HEK293 (cell line): ENCODE data around the gene TTC22.

ENCODE experiments used
- CTCF ChIA-PET: fragments of 350-600 bp; formaldehyde crosslinking; extraction: SDS; loops from one replicate; lab custom pipeline; 2021; ENCODE audit warnings: antibody characterized with exemption; lab: Yijun Ruan, JAX
- POLR2A ChIA-PET: fragments of 300-600 bp; formaldehyde crosslinking; extraction: SDS; loops from one replicate; lab custom pipeline; 2020; ENCODE audit warnings: antibody characterized with exemption, inconsistent platforms; lab: Yijun Ruan, JAX
- H3K27ac ChIP-seq: fragments of 200-500 bp; sonication (Bioruptor generic); 2 replicates; pipeline ENCODE4 v1.5.1; 2014; ENCODE audit warnings: low read depth, low read length, control low read depth, inconsistent platforms; ENCODE audit errors: extremely low read depth
- H3K36me3 ChIP-seq, 2 experiments: fragments of 200-500 bp in 1 of 2; sonication (Bioruptor generic) in 1 of 2; 1 replicate in 1 of 2; 2 replicates in 1 of 2; pipeline ENCODE4 v1.5.1; 2014 to 2017; ENCODE audit warnings: inconsistent platforms in 2 of 2, low read length in 2 of 2; ENCODE audit not compliant: control insufficient read depth in 2 of 2, insufficient read depth in 1 of 2
- H3K4me1 ChIP-seq: fragments of 200-500 bp; sonication (Bioruptor generic); 2 replicates; pipeline ENCODE4 v1.5.1; 2014; ENCODE audit warnings: mild to moderate bottlenecking, low read length, inconsistent platforms; ENCODE audit not compliant: control insufficient read depth, insufficient read depth
- H3K4me3 ChIP-seq: 2 replicates; pipeline ENCODE4 v1.5.1; 2011; ENCODE audit warnings: low read depth, mild to moderate bottlenecking, control low read depth, low read length, moderate library complexity
- H3K9me3 ChIP-seq: fragments of 200-500 bp; sonication (Bioruptor generic); 2 replicates; pipeline ENCODE4 v1.5.1; 2014; ENCODE audit warnings: low read depth, low read length, inconsistent platforms; ENCODE audit not compliant: control insufficient read depth, insufficient read depth
- GFI1B ChIP-seq: fragments of 450-650 bp; formaldehyde crosslinking; IDR thresholded peaks from 2 replicates; pipeline ENCODE4 v1.5.1; 2016; ENCODE audit warnings: missing biosample characterization, missing genetic modification characterization
- KLF10 ChIP-seq: fragments of 450-650 bp; IDR thresholded peaks from 2 replicates; pipeline ENCODE4 v1.5.1; 2018; ENCODE audit warnings: missing biosample characterization, mild to moderate bottlenecking, missing genetic modification characterization
- MYNN ChIP-seq: fragments of 450-650 bp; formaldehyde crosslinking; IDR thresholded peaks from 2 replicates; pipeline ENCODE4 v1.5.1; 2016; ENCODE audit warnings: missing biosample characterization, missing genetic modification characterization, borderline replicate concordance
- ZFP41 ChIP-seq: fragments of 450-650 bp; formaldehyde crosslinking; IDR thresholded peaks from 2 replicates; pipeline ENCODE4 v1.5.1; 2016; ENCODE audit warnings: missing biosample characterization, missing genetic modification characterization, borderline replicate concordance
- ZNF112 ChIP-seq: fragments of 450-650 bp; formaldehyde crosslinking; IDR thresholded peaks from 2 replicates; pipeline ENCODE4 v1.5.0; 2017; ENCODE audit warnings: missing biosample characterization, missing genetic modification characterization
- ZNF169 ChIP-seq: fragments of 450-650 bp; formaldehyde crosslinking; IDR thresholded peaks from 2 replicates; pipeline ENCODE4 v1.5.1; 2016; ENCODE audit warnings: missing biosample characterization, missing genetic modification characterization
- ZNF202 ChIP-seq: fragments of 450-650 bp; formaldehyde crosslinking; IDR thresholded peaks from 2 replicates; pipeline ENCODE4 v1.5.1; 2016; ENCODE audit warnings: missing biosample characterization, missing genetic modification characterization, borderline replicate concordance
- ZNF248 ChIP-seq: fragments of 450-650 bp; formaldehyde crosslinking; IDR thresholded peaks from 2 replicates; pipeline ENCODE4 v1.5.1; 2017; ENCODE audit warnings: missing biosample characterization, missing genetic modification characterization
- ZNF341 ChIP-seq: fragments of 450-650 bp; formaldehyde crosslinking; IDR thresholded peaks from 2 replicates; pipeline ENCODE4; 2016; ENCODE audit warnings: low read depth, missing biosample characterization, missing genetic modification characterization
- ZNF529 ChIP-seq: fragments of 450-650 bp; formaldehyde crosslinking; IDR thresholded peaks from 2 replicates; pipeline ENCODE4 v1.5.1; 2017; ENCODE audit warnings: missing genetic modification characterization, missing biosample characterization; ENCODE audit not compliant: insufficient replicate concordance
- ZNF571 ChIP-seq: fragments of 450-650 bp; formaldehyde crosslinking; IDR thresholded peaks from 2 replicates; pipeline ENCODE4 v1.5.0; 2017; ENCODE audit warnings: missing biosample characterization, missing genetic modification characterization
- ZNF623 ChIP-seq: fragments of 450-650 bp; formaldehyde crosslinking; IDR thresholded peaks from 2 replicates; pipeline ENCODE4 v1.5.1; 2016; ENCODE audit warnings: missing biosample characterization, missing genetic modification characterization
- ZNF792 ChIP-seq: fragments of 450-650 bp; formaldehyde crosslinking; IDR thresholded peaks from 2 replicates; pipeline ENCODE4 v1.5.1; 2016; ENCODE audit warnings: missing biosample characterization, missing genetic modification characterization
- TF ChIP-seq, protein P1 (sequence below): fragments of 450-650 bp; formaldehyde crosslinking; IDR thresholded peaks from 2 replicates; pipeline ENCODE4 v1.5.1; 2017; ENCODE audit warnings: missing biosample characterization, missing genetic modification characterization
- TF ChIP-seq, protein P2 (sequence below): fragments of 450-650 bp; formaldehyde crosslinking; IDR thresholded peaks from 2 replicates; pipeline ENCODE4 v1.5.1; 2016; ENCODE audit warnings: missing biosample characterization, missing genetic modification characterization
- TF ChIP-seq, protein P3 (sequence below): fragments of 450-650 bp; IDR thresholded peaks from 2 replicates; pipeline ENCODE4 v1.5.1; 2018; ENCODE audit warnings: missing biosample characterization, missing genetic modification characterization

The TTC22 gene

DNA sequence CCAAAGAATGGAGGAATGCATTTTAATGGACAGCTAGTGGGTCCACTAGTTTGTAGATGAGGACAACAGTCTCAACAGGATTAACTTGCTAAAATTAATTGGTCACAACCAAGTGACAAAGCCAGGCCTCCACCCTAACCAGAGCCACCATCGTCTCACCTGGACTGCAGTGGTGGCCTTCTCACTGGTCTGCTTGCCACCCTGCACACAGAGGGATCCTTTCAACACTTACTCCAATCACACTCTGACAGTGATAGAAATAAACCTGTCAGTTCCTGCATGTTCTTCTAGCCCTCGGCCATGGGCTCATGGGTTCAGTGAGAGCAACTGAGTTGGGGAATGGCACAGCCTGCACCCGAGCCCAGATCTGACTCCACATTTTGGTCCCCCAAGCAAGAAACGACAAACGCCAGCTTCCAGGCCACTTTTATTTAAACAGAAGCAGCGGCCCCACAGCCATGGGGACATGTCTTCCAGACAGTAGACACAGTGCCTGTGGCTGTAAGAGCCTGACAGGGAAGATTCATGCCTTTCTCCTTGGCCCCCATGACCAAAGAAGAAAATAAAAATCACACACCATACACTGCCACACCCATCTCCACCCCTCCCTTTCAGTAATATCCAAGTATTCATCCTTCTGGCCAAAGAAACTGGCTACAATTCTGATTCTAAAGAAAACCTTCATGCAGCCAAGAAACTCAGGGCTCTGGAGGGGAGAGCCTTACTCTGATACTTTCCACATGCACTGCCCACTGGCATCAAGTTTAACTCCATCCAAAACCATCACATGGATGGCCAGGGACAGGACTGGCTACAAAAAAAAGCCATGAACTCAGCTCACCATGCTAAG lies 48.3 kb upstream of the TTC22 start:
- Histone ChIP-seq H3K9me3 (no peaks in the 10 kb centered on the region), H3K36me3 (peaks cover 9 to 67% of the 10 kb centered on the region in 2 experiments; a peak in 2 of 3 replicates), H3K27ac (no peak overlapping the region)
- POLR2A ChIA-PET, result interaction anchor here (0.5 kb wide), 1 partner anchor 924 kb away, joined by 6 read pairs; no protein-coding TSS in a partner anchor
- CTCF ChIA-PET, result no interaction called here
- TF ChIP-seq ZNF341 (no peak), ZNF169 (tag by site-specific recombination) (no peak)
- TF ChIP-seq, all 188 proteins: peak for 0
- H3K4me1 ChIP-seq, result no peaks in the 10 kb centered on the region
- no peak overlapping the region for H3K4me3 ChIP-seq

DNA sequence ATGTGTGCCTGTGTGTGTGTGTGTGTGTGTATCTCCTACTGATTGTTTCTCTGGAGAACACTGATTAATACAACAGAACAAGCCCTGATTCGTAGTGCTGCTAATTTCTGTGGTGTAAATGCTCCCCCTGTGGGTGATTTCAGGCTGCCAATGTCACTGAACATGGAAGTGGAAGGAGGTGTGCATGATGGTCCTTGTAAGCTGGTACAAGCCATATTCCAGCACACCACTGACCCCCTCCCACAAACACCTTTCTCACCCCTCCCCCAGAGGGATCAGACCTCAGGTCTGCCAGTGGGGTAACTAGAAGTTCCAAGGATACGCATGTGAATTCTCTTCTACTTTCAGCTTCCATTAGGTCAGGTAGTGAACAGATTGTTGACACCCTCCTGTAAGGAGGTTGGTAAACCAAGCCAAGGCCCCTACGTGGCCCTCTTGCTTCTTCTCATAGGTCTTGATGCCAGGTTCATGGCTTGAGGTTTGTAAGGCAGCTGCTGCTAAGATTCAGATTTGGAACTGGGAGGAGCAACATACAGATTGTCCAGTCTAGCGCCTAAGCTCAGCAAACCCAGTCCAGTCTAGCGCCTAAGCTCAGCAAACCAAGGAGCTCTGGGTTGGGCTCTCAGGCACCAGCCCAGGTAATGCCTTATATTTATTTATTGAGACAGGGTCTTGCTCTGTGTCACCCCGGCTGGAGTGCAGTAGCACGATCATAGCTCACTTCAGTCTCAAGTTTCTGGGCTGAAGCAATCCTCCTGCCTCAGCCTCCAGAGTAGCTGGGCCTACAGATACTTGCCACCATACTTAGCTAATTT lies 47.2 kb upstream of the TTC22 start:
- H3K4me1 ChIP-seq, result no peaks in the 10 kb centered on the region
- TF ChIP-seq GFI1B (tag by site-specific recombination), result no peak
- TF ChIP-seq ZNF112, result peak; percentile 71
- no peak overlapping the region for H3K27ac ChIP-seq
- no peak overlapping the region for H3K4me3 ChIP-seq
- H3K9me3 ChIP-seq, result no peaks in the 10 kb centered on the region
- ChIA-PET CTCF (interaction anchor here (0.6 to 1.5 kb wide), 6 partner anchors 10 to 102 kb away, joined by 3 to 4 read pairs (median 4); no protein-coding TSS in a partner anchor), POLR2A (interaction anchor here (0.5 kb wide), 1 partner anchor 923 kb away, joined by 6 read pairs; no protein-coding TSS in a partner anchor)
- H3K36me3 ChIP-seq, result peaks cover 8 to 56% of the 10 kb centered on the region in 2 experiments; a peak in 1 of 3 replicates

DNA sequence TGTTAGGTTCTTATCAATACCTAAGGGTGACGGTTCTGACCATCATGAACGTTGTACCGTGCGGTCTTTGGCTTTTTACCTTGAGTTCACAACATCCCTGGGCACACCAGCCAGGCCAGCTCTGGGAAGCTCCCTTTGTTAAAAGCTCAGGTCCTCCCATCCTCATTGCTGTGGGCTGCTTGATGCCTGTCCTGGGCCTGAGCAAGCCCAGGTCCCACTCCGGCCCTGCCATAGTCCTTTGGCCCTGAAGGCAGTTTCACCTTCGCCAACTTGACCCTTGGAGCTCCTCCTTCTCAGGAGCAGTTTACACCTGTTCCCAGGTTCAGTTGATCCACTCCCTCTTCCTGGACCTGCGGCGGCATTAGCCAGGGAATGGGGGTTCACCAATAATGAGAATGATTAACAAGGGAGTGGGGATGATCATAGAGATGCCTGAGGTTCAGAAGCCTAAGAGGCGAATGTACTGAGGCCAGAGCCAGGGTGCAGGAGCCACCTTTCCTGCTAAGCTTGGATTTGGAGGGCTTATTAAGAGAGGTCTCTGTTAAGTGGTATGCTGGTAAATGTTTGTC lies 45.7 kb upstream of the TTC22 start:
- Histone ChIP-seq H3K4me3 (no peak overlapping the region), H3K9me3 (no peaks in the 10 kb centered on the region), H3K27ac (no peak overlapping the region), H3K36me3 (peaks cover 4 to 40% of the 10 kb centered on the region in 2 experiments; a peak in 1 of 3 replicates), H3K4me1 (no peaks in the 10 kb centered on the region)
- ChIA-PET POLR2A (no interaction called here), CTCF (interaction anchor here (1.4 to 1.5 kb wide), 2 partner anchors 9 to 104 kb away, joined by 3 read pairs; no protein-coding TSS in a partner anchor)
- TF ChIP-seq ZFP41 (tag by site-specific recombination) (no peak), ZNF202 (tag by site-specific recombination) (no peak), ZNF248 (tag by site-specific recombination) (no peak)

DNA sequence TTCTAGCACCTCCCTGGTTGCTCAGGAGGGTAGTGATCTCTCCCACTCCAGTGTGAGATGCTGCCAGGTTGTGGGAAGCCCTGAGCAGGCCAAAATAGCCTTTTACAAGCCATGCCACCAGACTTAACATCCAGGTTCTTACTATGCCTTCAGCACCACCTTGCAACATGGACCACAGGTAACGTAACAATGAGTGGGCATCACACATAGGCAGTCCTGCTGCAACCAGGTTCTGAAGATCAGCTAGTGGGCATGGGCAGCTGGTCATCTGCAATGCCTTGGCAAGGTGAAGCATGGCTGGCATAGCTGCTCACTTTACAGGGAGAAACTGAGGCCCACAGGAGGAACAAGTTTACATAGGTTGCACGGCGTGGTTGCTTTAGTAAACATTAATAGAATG lies 45.2 kb upstream of the TTC22 start:
- POLR2A ChIA-PET, result no interaction called here
- Histone ChIP-seq H3K27ac (no peak overlapping the region), H3K4me3 (no peak overlapping the region), H3K4me1 (no peaks in the 10 kb centered on the region), H3K9me3 (no peaks in the 10 kb centered on the region), H3K36me3 (peaks cover 4 to 35% of the 10 kb centered on the region in 2 experiments; a peak in 1 of 3 replicates)
- CTCF ChIA-PET, result no interaction called here
- TF ChIP-seq, protein P1, sequence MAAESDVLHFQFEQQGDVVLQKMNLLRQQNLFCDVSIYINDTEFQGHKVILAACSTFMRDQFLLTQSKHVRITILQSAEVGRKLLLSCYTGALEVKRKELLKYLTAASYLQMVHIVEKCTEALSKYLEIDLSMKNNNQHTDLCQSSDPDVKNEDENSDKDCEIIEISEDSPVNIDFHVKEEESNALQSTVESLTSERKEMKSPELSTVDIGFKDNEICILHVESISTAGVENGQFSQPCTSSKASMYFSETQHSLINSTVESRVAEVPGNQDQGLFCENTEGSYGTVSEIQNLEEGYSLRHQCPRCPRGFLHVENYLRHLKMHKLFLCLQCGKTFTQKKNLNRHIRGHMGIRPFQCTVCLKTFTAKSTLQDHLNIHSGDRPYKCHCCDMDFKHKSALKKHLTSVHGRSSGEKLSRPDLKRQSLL, result no peak

DNA sequence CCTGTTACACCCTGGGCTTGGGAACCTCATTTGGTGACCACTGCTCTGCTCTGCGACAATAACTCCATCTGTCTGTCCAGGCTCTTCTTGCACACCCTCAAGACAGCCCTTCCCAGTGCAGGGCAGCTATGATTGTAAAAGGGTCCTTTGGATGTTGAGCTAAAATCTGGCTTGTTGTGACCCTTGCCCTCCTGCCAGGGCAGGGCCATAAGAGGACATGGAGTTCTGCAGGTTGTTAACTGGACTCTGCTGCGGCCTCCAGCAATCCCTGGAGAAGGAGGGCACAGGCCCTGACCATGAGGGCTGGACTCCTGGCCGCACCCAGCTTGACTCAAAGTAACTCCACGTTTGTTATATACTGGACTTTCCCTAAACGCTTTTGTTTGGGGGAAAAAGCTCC lies 44.6 kb upstream of the TTC22 start:
- Histone ChIP-seq H3K4me1 (no peaks in the 10 kb centered on the region), H3K27ac (no peak overlapping the region), H3K4me3 (no peak overlapping the region), H3K9me3 (no peaks in the 10 kb centered on the region), H3K36me3 (peaks cover 4 to 30% of the 10 kb centered on the region in 2 experiments; a peak in 1 of 3 replicates)
- ChIA-PET CTCF (no interaction called here), POLR2A (no interaction called here)
- TF ChIP-seq, protein P2, sequence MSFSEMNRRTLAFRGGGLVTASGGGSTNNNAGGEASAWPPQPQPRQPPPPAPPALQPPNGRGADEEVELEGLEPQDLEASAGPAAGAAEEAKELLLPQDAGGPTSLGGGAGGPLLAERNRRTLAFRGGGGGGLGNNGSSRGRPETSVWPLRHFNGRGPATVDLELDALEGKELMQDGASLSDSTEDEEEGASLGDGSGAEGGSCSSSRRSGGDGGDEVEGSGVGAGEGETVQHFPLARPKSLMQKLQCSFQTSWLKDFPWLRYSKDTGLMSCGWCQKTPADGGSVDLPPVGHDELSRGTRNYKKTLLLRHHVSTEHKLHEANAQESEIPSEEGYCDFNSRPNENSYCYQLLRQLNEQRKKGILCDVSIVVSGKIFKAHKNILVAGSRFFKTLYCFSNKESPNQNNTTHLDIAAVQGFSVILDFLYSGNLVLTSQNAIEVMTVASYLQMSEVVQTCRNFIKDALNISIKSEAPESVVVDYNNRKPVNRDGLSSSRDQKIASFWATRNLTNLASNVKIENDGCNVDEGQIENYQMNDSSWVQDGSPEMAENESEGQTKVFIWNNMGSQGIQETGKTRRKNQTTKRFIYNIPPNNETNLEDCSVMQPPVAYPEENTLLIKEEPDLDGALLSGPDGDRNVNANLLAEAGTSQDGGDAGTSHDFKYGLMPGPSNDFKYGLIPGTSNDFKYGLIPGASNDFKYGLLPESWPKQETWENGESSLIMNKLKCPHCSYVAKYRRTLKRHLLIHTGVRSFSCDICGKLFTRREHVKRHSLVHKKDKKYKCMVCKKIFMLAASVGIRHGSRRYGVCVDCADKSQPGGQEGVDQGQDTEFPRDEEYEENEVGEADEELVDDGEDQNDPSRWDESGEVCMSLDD (tag by site-specific recombination), result no peak
- TF ChIP-seq ZNF792 (tag by site-specific recombination) (no peak), MYNN (tag by site-specific recombination) (no peak), ZNF571 (no peak), ZNF623 (tag by site-specific recombination) (no peak), KLF10 (tag by site-specific recombination) (no peak), ZNF529 (no peak)
- TF ChIP-seq, protein P3, sequence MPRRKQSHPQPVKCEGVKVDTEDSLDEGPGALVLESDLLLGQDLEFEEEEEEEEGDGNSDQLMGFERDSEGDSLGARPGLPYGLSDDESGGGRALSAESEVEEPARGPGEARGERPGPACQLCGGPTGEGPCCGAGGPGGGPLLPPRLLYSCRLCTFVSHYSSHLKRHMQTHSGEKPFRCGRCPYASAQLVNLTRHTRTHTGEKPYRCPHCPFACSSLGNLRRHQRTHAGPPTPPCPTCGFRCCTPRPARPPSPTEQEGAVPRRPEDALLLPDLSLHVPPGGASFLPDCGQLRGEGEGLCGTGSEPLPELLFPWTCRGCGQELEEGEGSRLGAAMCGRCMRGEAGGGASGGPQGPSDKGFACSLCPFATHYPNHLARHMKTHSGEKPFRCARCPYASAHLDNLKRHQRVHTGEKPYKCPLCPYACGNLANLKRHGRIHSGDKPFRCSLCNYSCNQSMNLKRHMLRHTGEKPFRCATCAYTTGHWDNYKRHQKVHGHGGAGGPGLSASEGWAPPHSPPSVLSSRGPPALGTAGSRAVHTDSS (tag by site-specific recombination), result no peak
